Measurements from ENCODE around the gene ASB2. TPM values are rescaled to one million over a fixed set of nuclear protein-coding genes. Genes with fewer than 3 reads are reported as not detected.

The ASB2 gene
- total and polyA plus RNA-seq, 2 of the 13 experiments (the other 11 are each of a cell fraction or from before 2014, with no cell fraction given): 0.82 to 4.1 TPM

DNA sequence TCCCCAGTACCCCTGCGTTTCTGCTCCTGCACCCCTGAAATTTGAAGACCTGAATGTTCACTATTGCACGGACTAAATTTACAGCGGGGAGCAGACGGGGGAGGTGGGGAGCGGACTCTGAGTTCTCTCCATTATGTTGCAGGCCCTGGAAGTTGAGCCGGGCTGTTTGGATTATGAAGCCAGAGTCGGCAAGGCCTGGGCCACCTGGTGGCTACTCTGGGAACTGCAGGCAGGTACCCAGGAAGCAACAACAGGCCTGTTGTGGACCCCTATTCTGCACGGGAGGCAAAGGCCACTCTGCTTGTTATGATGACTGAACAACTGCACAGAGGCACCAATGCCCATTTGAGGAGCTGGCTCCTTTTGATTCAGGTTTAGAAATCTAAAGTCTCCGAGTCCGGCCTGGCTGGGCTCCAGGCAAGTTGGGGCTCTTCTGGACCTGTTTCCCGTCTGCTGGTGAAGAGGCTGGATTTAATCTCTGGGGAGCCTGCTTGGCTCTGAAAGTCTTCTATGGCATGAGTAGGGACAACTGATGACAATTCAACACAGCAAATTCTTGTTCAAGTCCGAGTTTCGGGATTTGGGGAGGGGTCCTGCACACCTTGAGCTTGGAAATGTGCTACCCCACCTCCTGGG is 83.3 kb downstream of the ASB2 start (continued):
- no peak for TF ChIP-seq ZNF263 (CRISPR knock-in tag; IDR thresholded peaks at IDR 0.05)
- no peak for TF ChIP-seq ZNF383 (CRISPR knock-in tag; IDR thresholded peaks at IDR 0.05; ENCODE audit: borderline replicate concordance)
- peak; percentile 48; the same call in 1 of the 2 replicates for TF ChIP-seq KDM2A (CRISPR knock-in tag; IDR thresholded peaks at IDR 0.05; ENCODE audit: borderline replicate concordance, low read depth)
- no peak for TF ChIP-seq ZFAT (CRISPR knock-in tag; conservative IDR thresholded peaks at IDR 0.05)
- no peak for TF ChIP-seq EP300 (IDR thresholded peaks at IDR 0.05; ENCODE audit: low read depth in 2 of 2, low read length in 2 of 2)
- TF ChIP-seq EP300 (CRISPR knock-in tag; IDR thresholded peaks at IDR 0.05; ENCODE audit: borderline replicate concordance): no peak
- no peak for TF ChIP-seq REL (CRISPR knock-in tag; conservative IDR thresholded peaks at IDR 0.05)
- TF ChIP-seq FOXO1 (CRISPR knock-in tag; IDR thresholded peaks at IDR 0.05): peak; percentile 36; the same call in 1 of the 2 replicates
- TF ChIP-seq SUZ12 (IDR thresholded peaks at IDR 0.05; ENCODE audit: low read depth, low read length): no peak
- TF ChIP-seq, protein P1, sequence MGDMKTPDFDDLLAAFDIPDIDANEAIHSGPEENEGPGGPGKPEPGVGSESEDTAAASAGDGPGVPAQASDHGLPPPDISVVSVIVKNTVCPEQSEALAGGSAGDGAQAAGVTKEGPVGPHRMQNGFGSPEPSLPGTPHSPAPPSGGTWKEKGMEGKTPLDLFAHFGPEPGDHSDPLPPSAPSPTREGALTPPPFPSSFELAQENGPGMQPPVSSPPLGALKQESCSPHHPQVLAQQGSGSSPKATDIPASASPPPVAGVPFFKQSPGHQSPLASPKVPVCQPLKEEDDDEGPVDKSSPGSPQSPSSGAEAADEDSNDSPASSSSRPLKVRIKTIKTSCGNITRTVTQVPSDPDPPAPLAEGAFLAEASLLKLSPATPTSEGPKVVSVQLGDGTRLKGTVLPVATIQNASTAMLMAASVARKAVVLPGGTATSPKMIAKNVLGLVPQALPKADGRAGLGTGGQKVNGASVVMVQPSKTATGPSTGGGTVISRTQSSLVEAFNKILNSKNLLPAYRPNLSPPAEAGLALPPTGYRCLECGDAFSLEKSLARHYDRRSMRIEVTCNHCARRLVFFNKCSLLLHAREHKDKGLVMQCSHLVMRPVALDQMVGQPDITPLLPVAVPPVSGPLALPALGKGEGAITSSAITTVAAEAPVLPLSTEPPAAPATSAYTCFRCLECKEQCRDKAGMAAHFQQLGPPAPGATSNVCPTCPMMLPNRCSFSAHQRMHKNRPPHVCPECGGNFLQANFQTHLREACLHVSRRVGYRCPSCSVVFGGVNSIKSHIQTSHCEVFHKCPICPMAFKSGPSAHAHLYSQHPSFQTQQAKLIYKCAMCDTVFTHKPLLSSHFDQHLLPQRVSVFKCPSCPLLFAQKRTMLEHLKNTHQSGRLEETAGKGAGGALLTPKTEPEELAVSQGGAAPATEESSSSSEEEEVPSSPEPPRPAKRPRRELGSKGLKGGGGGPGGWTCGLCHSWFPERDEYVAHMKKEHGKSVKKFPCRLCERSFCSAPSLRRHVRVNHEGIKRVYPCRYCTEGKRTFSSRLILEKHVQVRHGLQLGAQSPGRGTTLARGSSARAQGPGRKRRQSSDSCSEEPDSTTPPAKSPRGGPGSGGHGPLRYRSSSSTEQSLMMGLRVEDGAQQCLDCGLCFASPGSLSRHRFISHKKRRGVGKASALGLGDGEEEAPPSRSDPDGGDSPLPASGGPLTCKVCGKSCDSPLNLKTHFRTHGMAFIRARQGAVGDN (CRISPR knock-in tag; IDR thresholded peaks at IDR 0.05): 0 out of 2 replicates have a peak, but pooled peaks have one; percentile 9
- TF ChIP-seq, protein P2, sequence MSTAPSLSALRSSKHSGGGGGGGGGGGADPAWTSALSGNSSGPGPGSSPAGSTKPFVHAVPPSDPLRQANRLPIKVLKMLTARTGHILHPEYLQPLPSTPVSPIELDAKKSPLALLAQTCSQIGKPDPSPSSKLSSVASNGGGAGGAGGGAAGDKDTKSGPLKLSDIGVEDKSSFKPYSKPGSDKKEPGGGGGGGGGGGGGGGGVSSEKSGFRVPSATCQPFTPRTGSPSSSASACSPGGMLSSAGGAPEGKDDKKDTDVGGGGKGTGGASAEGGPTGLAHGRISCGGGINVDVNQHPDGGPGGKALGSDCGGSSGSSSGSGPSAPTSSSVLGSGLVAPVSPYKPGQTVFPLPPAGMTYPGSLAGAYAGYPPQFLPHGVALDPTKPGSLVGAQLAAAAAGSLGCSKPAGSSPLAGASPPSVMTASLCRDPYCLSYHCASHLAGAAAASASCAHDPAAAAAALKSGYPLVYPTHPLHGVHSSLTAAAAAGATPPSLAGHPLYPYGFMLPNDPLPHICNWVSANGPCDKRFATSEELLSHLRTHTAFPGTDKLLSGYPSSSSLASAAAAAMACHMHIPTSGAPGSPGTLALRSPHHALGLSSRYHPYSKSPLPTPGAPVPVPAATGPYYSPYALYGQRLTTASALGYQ (CRISPR knock-in tag; IDR thresholded peaks at IDR 0.05): no peak
- TF ChIP-seq RBM22 (optimal IDR thresholded peaks at IDR 0.05; ENCODE audit: low read length): no peak
- peak; percentile 77 for TF ChIP-seq SMC3 (IDR thresholded peaks at IDR 0.05; ENCODE audit: low read length)
- TF ChIP-seq, protein P3, sequence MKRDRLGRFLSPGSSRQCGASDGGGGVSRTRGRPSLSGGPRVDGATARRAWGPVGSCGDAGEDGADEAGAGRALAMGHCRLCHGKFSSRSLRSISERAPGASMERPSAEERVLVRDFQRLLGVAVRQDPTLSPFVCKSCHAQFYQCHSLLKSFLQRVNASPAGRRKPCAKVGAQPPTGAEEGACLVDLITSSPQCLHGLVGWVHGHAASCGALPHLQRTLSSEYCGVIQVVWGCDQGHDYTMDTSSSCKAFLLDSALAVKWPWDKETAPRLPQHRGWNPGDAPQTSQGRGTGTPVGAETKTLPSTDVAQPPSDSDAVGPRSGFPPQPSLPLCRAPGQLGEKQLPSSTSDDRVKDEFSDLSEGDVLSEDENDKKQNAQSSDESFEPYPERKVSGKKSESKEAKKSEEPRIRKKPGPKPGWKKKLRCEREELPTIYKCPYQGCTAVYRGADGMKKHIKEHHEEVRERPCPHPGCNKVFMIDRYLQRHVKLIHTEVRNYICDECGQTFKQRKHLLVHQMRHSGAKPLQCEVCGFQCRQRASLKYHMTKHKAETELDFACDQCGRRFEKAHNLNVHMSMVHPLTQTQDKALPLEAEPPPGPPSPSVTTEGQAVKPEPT (CRISPR knock-in tag; IDR thresholded peaks at IDR 0.05; ENCODE audit: low read depth): no peak
- TF ChIP-seq GFI1 (CRISPR knock-in tag; IDR thresholded peaks at IDR 0.05; ENCODE audit: borderline replicate concordance): 0 out of 2 replicates have a peak, but pooled peaks have one; percentile 19
- TF ChIP-seq SETDB1 (CRISPR knock-in tag; IDR thresholded peaks at IDR 0.05; ENCODE audit: borderline replicate concordance): no peak
- no peak for TF ChIP-seq ZNF460 (CRISPR knock-in tag; IDR thresholded peaks at IDR 0.05; ENCODE audit: borderline replicate concordance)
- peak; percentile 76 for TF ChIP-seq RAD21 (CRISPR knock-in tag; IDR thresholded peaks at IDR 0.05)
- no peak for TF ChIP-seq SALL2 (CRISPR knock-in tag; IDR thresholded peaks at IDR 0.05)
- TF ChIP-seq HMG20A (CRISPR knock-in tag; IDR thresholded peaks at IDR 0.05; ENCODE audit: borderline replicate concordance): no peak
- TF ChIP-seq ZNF431 (CRISPR knock-in tag; IDR thresholded peaks at IDR 0.05; ENCODE audit: borderline replicate concordance, low read depth): no peak
